Measurements from ENCODE around the gene ARHGAP1. TPM values are rescaled to one million over a fixed set of nuclear protein-coding genes. Genes with fewer than 3 reads are reported as not detected.

Gene ARHGAP1
- 18.4 TPM in 2 replicates for total RNA-seq (2014; rRNA removed; shearing (Covaris generic))
- polyA plus RNA-seq (2015; cell fraction: cytosol; rRNA removed), result 76.3 and 91.2 TPM in 2 replicates
- polyA plus RNA-seq (2015; cell fraction: nucleus; rRNA removed), result 28.5 and 37.3 TPM in 2 replicates

GRCh38 chr11:46700241-46701077 is at the start of gene ARHGAP1, which contains the start of gene ZNF408:
ARHGAP1 (minus strand) TSS chr11:46700619; CDS start chr11:46696107, 4,512 bp downstream.
ZNF408 (plus strand) TSS chr11:46701031; CDS start chr11:46701048, 17 bp downstream.
- DNase-seq (ENCODE audit: low read depth, low spot score), result peak; percentile 99
- in situ Hi-C loops (cut with HindIII; ENCODE audit: low pct_unique_long_range_greater_than_20kb, low sequenced_read_pairs), result no loop called here

GRCh38 chr11:46747150-46747549 is 46.7 kb upstream of the ARHGAP1 start:
- in situ Hi-C loops (cut with HindIII; ENCODE audit: low pct_unique_long_range_greater_than_20kb, low sequenced_read_pairs), result no loop called here

GRCh38 chr11:46745995-46746394 is 45.6 kb upstream of the ARHGAP1 start:
- in situ Hi-C loops (cut with HindIII; ENCODE audit: low pct_unique_long_range_greater_than_20kb, low sequenced_read_pairs), result no loop called here
- DNase-seq (ENCODE audit: low read depth, low spot score), result no peak

More at GRCh38 chr11:46747150-46747549, 46.7 kb upstream of the ARHGAP1 start:
- DNase-seq (ENCODE audit: low read depth, low spot score), result no peak

GRCh38 chr11:46745328-46745727 is 44.9 kb upstream of the ARHGAP1 start:
- DNase-seq (ENCODE audit: low read depth, low spot score), result no peak
- in situ Hi-C loops (cut with HindIII; ENCODE audit: low pct_unique_long_range_greater_than_20kb, low sequenced_read_pairs), result no loop called here

GRCh38 chr11:46743693-46744339 is 43.4 kb upstream of the ARHGAP1 start:
- DNase-seq (ENCODE audit: low read depth, low spot score), result no peak

GRCh38 chr11:46743043-46743442 is 42.6 kb upstream of the ARHGAP1 start:
- in situ Hi-C loops (cut with HindIII; ENCODE audit: low pct_unique_long_range_greater_than_20kb, low sequenced_read_pairs), result no loop called here
- no peak for DNase-seq (ENCODE audit: low read depth, low spot score)

More at GRCh38 chr11:46743693-46744339, 43.4 kb upstream of the ARHGAP1 start:
- in situ Hi-C loops (cut with HindIII; ENCODE audit: low pct_unique_long_range_greater_than_20kb, low sequenced_read_pairs), result no loop called here

GRCh38 chr11:46741600-46742484 is 41.4 kb upstream of the ARHGAP1 start:
- in situ Hi-C loops (cut with HindIII; ENCODE audit: low pct_unique_long_range_greater_than_20kb, low sequenced_read_pairs), result no loop called here
- DNase-seq (ENCODE audit: low read depth, low spot score), result no peak

GRCh38 chr11:46738887-46739286 is 38.5 kb upstream of the ARHGAP1 start:
- no peak for DNase-seq (ENCODE audit: low read depth, low spot score)
- in situ Hi-C loops (cut with HindIII; ENCODE audit: low pct_unique_long_range_greater_than_20kb, low sequenced_read_pairs), result no loop called here

GRCh38 chr11:46737699-46738098 is 37.3 kb upstream of the ARHGAP1 start:
- DNase-seq (ENCODE audit: low read depth, low spot score), result no peak
- in situ Hi-C loops (cut with HindIII; ENCODE audit: low pct_unique_long_range_greater_than_20kb, low sequenced_read_pairs), result no loop called here

- no peak for DNase-seq (ENCODE audit: low read depth, low spot score)
- in situ Hi-C loops (cut with HindIII; ENCODE audit: low pct_unique_long_range_greater_than_20kb, low sequenced_read_pairs), result no loop called here
These were observed 36.2 kb upstream of the ARHGAP1 start for GRCh38 chr11:46736615-46737014.

- DNase-seq (ENCODE audit: low read depth, low spot score), result no peak
- in situ Hi-C loops (cut with HindIII; ENCODE audit: low pct_unique_long_range_greater_than_20kb, low sequenced_read_pairs), result no loop called here
These were observed 35.7 kb upstream of the ARHGAP1 start for GRCh38 chr11:46736146-46736545.

- in situ Hi-C loops (cut with HindIII; ENCODE audit: low pct_unique_long_range_greater_than_20kb, low sequenced_read_pairs), result no loop called here
- no peak for DNase-seq (ENCODE audit: low read depth, low spot score)
These were observed 32.8 kb upstream of the ARHGAP1 start for GRCh38 chr11:46733234-46733633.

- no peak for DNase-seq (ENCODE audit: low read depth, low spot score)
- in situ Hi-C loops (cut with HindIII; ENCODE audit: low pct_unique_long_range_greater_than_20kb, low sequenced_read_pairs), result no loop called here
These were observed 31.1 kb upstream of the ARHGAP1 start for GRCh38 chr11:46731545-46731944.

GRCh38 chr11:46729110-46730027 is 28.9 kb upstream of the ARHGAP1 start:
- no peak for DNase-seq (ENCODE audit: low read depth, low spot score)
- in situ Hi-C loops (cut with HindIII; ENCODE audit: low pct_unique_long_range_greater_than_20kb, low sequenced_read_pairs), result no loop called here

- in situ Hi-C loops (cut with HindIII; ENCODE audit: low pct_unique_long_range_greater_than_20kb, low sequenced_read_pairs), result no loop called here
- DNase-seq (ENCODE audit: low read depth, low spot score), result no peak
These were observed 28.2 kb upstream of the ARHGAP1 start for GRCh38 chr11:46728659-46729040.

- in situ Hi-C loops (cut with HindIII; ENCODE audit: low pct_unique_long_range_greater_than_20kb, low sequenced_read_pairs), result no loop called here
- no peak for DNase-seq (ENCODE audit: low read depth, low spot score)
These were observed 27.7 kb upstream of the ARHGAP1 start for GRCh38 chr11:46727952-46728658.

All from SK-MEL-5 (cell line).